ENCODE results near the gene AGBL4.

The AGBL4 gene

GRCh38 chr1:48616710-48617109 lies 1407.0 kb downstream of the AGBL4 start:
- DNase-seq, result no peak

GRCh38 chr1:48611841-48612240 lies 1411.9 kb downstream of the AGBL4 start:
- no peak for DNase-seq

- DNase-seq, result no peak
Observed at GRCh38 chr1:48610628-48611542, 1412.9 kb downstream of the AGBL4 start.

GRCh38 chr1:48608882-48609281 lies 1414.9 kb downstream of the AGBL4 start:
- no peak for DNase-seq

- DNase-seq, result no peak
Observed at GRCh38 chr1:48603222-48603621, 1420.5 kb downstream of the AGBL4 start.

- no peak for DNase-seq
Observed at GRCh38 chr1:48602349-48602748, 1421.4 kb downstream of the AGBL4 start.

GRCh38 chr1:48600182-48600581 lies 1423.6 kb downstream of the AGBL4 start:
- DNase-seq, result no peak

- no peak for DNase-seq
Observed at GRCh38 chr1:48597663-48598062, 1426.1 kb downstream of the AGBL4 start.

- no peak for DNase-seq
Observed at GRCh38 chr1:48596046-48596445, 1427.7 kb downstream of the AGBL4 start.

GRCh38 chr1:48595613-48596012 lies 1428.1 kb downstream of the AGBL4 start:
- no peak for DNase-seq

GRCh38 chr1:48592330-48592729 lies 1431.4 kb downstream of the AGBL4 start:
- DNase-seq, result no peak

- no peak for DNase-seq
Observed at GRCh38 chr1:48591181-48591580, 1432.6 kb downstream of the AGBL4 start.

- DNase-seq, result no peak
Observed at GRCh38 chr1:48588061-48588460, 1435.7 kb downstream of the AGBL4 start.

GRCh38 chr1:48582408-48582807 lies 1441.3 kb downstream of the AGBL4 start:
- no peak for DNase-seq

GRCh38 chr1:48581270-48581669 lies 1442.5 kb downstream of the AGBL4 start:
- no peak for DNase-seq

- no peak for DNase-seq
Observed at GRCh38 chr1:48576565-48576964, 1447.2 kb downstream of the AGBL4 start.

GRCh38 chr1:48572646-48573258 lies 1451.0 kb downstream of the AGBL4 start:
- DNase-seq, result peak; percentile 36

GRCh38 chr1:48572134-48572533 lies 1451.6 kb downstream of the AGBL4 start:
- DNase-seq, result no peak

GRCh38 chr1:48571303-48571987 lies 1452.3 kb downstream of the AGBL4 start:
- no peak for DNase-seq

GRCh38 chr1:48570568-48570967 lies 1453.2 kb downstream of the AGBL4 start:
- no peak for DNase-seq

GRCh38 chr1:48568501-48568900 lies 1455.3 kb downstream of the AGBL4 start:
- no peak for DNase-seq

- DNase-seq, result no peak
Observed at GRCh38 chr1:48566492-48566891, 1457.3 kb downstream of the AGBL4 start.

- no peak for DNase-seq
Observed at GRCh38 chr1:48563021-48563420, 1460.7 kb downstream of the AGBL4 start.

GRCh38 chr1:48561444-48561843 lies 1462.3 kb downstream of the AGBL4 start:
- no peak for DNase-seq
